NCI-H1048 (cell line): Measurements from ENCODE around the gene C12orf60.

ENCODE experiments used
- DNase-seq: peaks from one replicate; lab custom pipeline; 2025; lab: John Stamatoyannopoulos, UW

The C12orf60 gene

DNA sequence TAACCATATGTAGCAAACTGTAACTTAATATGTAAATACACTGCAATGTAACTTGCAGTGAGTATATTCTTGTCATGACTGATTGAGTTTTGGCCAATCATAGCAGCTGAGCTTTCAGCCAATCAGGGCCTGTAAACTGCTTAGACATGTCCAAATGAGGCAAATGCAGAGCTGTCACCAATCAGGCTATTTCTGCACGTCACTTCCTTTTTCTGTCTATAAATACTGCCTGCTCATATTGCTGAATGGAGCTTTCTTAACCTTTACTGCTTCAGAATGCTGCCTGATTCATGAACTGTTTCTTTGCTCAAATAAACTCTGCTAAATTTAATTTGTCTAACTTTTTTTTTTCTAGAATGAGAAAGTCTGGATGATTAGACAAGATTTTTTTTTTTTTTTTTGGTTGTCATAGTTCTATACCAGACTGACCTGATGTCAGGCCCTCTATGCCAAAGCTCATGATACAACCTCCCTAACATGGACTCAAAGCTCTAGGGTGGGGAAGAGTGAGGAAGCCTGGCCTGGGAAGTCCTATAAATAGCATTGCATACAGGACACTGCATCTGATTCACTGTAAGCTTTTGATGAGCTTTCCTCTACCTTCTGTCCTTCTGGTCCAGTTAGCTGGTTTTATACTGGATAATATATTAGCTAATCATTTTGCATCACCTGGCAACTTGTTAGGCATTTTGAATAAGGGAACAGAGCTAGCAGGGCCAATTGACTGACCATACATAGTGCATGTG lies 70.1 kb downstream of the C12orf60 start:
- no peak for DNase-seq
